ENCODE results near the gene USP22.

- TF ChIP-seq CTCF (IDR thresholded peaks at IDR 0.05; ENCODE audit: low read depth, low read length, missing input control) (no peak), MAX (IDR thresholded peaks at IDR 0.05) (no peak), ZBTB33 (IDR thresholded peaks at IDR 0.05) (no peak), YY1 (IDR thresholded peaks at IDR 0.05) (no peak)
- TF ChIP-seq, protein P1, sequence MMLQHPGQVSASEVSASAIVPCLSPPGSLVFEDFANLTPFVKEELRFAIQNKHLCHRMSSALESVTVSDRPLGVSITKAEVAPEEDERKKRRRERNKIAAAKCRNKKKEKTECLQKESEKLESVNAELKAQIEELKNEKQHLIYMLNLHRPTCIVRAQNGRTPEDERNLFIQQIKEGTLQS (IDR thresholded peaks at IDR 0.05) = no peak
These were observed 21.5 kb downstream of the USP22 start for GRCh38 chr17:21021208-21021803.

All from liver (tissue), 3 donors.